ENCODE data around the gene VIPR2. TPM values are rescaled to one million over a fixed set of nuclear protein-coding genes. Genes with fewer than 3 reads are reported as not detected.
"Not testable (repeated sequence)": the region's sequence is repeated elsewhere in the genome, so short reads cannot be mapped to it uniquely, and the experiment has no call there.

Gene VIPR2
- total RNA-seq, 1 donor from 2014 or later = 17.0 TPM

DNA sequence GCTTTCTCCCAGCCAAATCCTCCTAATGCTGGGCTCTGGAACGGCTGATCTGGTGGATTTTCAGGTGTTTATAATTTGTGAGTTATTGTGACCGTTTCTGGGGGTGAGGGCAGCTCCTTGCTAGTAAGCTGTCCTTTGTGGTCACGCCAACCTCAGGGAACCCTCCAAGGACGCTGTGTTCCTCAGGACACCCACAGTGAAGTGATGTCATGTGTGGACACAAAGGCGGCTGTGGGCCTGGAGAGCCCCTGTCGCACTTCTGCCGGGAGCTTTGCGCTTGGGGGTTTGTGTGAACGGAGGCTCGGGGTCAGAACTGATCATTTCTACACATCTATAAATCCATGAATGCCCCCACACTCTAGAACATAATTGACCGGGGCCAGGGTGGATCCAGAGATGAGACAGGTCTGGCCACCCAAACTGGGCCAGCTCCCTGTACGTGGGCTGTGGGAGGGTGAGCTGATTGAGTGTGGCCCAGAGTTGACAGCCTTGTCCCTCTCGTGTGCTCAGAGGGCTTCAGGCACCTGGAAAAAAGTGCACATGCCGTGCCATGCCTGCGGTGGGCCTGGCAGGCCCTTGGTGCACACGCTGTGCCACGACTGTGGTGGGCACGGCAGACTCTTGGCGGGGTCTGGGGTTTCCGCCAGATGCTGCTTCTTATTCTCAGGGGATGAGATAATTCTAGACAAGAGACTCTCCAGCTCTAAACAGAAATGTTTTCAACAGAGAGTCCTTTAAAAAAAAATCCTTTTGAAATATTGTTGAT is 130.2 kb downstream of the VIPR2 start:
- intact Hi-C loops (cut with DNase I) = loop anchor here (5.0 kb wide), 1 partner anchor 83 kb away; no protein-coding TSS in a partner anchor
- ATAC-seq (no peak), DNase-seq (ENCODE audit: missing footprints) (no peak)

DNA sequence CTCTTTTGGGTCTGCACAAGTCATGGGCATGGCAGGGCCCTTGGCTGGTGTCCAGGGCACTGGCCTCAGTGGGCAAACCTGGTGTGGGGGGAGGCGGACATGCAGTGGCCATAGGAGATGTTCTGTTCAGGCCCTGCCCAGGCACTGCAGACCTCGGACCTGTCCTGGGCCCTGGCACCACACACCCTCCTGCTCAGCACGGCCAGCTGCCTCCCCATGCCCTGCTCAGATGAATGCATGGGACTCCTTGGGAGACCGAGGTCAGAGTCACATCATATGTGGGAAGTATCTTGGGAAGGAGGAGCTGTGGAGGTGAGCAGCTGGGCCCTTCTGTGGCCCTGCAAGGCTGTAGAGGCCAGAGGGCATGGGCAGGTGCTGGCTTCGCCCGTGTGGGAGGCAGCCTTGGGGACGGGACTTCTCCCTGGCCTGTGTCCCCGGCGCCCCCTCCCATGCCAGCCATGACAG is 130.8 kb downstream of the VIPR2 start:
- DNase-seq (ENCODE audit: missing footprints) = no peak
- no peak for ATAC-seq

DNA sequence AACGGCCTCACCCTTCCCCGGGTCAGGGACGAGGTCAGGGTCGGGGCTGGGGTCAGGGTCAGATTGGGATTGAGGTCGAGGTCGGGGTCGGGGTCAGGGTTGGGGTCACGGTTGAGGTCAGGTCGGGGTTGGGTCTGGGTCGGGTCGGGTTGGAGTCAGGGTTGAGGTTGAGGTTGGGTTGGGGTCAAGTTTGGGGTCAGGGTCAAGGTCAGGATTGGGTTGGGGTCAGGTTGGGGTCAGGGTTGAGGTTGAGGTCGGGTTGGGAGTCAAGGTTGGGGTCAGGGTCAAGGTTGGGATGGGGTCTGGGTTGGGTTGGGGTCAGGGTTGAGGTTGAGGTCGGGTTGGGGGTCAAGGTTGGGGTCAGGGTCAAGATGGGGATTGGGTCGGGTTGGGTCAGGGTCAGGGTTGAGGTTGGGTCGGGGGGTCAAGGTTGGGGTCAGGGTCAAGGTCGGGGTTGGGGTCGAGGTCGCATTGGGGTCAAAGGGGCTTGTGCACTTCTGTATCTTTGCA is 131.4 kb downstream of the VIPR2 start:
- intact Hi-C loops (cut with DNase I) = loop anchor here (5.0 kb wide), 1 partner anchor 84 kb away; no protein-coding TSS in a partner anchor
- DNase-seq (ENCODE audit: missing footprints) (no peak), ATAC-seq (no peak)

More for the DNA sequence above, 130.8 kb downstream of the VIPR2 start:
- intact Hi-C loops (cut with DNase I) = loop anchor here (5.0 kb wide), 1 partner anchor 83 kb away; no protein-coding TSS in a partner anchor

DNA sequence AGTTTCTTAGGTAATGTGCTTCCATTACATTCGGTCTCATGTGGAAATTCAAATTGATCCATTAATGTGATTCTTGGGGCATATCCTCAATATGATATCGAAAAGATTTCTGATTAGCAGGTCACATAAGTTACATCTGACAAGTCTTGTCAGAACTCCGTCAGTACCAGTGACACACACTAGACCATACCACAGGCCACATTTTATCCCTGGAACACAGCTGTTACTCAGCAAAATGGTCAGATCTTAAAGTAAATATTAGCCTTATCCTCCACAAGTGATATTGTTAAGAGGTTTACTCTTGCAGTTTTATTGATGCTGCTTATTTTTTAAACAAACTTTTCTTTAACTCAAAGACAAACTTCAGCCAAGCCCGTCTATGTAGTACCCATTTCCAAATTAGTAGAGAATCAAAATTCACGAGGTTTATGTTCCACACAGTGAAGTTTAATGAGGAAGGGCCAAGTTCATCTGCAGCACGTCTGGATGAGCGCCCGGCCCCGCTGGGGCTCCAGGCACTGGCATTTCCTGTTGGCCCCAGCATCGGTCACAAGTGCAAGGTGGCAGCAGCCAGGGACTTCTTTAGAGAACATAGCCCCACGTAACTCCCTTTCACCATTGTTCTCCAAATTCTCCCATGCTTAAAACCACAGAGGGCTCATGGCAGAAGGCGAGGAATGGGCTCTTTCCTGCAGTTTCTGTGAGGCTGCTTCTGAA is 132.2 kb downstream of the VIPR2 start:
- intact Hi-C loops (cut with DNase I) = loop anchor here (5.0 kb wide), 1 partner anchor 85 kb away; no protein-coding TSS in a partner anchor
- peak; percentile 41 for ATAC-seq
- peak; percentile 87 for DNase-seq (ENCODE audit: missing footprints)

DNA sequence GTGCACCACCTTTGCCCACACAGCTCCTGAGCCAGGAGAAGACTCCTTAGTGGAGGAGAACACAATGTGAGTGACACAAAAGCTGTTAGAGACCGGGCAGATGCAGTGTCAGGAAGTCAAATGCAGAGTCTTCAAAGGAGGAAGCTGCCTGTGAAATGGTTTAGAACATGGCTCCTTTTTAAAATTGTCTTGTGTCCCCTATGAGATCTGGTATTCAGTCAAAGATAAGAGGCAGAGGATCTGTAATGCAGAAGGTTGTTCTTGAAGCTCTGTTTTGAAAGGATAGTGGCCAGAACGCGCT is 133.0 kb downstream of the VIPR2 start:
- intact Hi-C loops (cut with DNase I) = loop anchor here (5.0 kb wide), 1 partner anchor 86 kb away; no protein-coding TSS in a partner anchor
- ATAC-seq = no peak
- DNase-seq (ENCODE audit: missing footprints) = no peak

DNA sequence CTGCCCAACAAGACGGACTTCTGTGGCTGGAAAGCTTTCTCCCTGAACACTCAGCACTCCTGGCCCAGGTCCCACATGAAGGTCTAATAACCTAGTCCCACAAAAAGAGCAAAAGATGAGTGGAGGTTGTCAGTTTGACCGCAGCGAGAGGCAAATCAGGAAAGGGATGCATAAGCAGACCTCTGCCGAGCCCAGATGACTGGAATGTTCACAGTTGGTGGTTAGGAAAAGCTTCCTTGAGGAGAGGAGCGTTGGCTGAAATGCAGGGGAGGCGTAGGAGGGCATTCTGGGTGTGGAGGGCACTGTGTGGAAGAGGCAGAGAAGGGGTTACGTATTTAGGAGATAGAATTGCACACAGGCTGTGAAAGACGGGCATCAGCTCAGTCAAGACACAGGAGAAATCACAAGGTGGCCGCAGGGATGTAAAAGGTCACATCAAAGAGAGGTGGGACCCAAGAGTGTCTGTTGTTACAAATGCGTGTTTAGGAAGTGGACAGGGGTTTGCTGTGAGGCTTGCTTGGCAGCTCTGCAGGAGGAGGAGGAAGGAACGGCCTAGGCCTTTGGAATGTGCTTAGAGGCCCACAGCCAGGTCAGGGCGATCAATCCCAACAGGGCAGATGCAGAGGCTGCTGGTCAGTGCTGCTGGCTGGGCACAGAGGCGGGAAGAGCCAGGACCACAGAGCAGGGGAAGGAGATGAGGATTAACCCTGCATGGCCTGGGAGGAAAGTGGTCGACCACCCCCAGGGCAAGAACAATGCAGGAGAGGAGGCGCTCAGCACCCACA is 133.5 kb downstream of the VIPR2 start:
- ATAC-seq (no peak), DNase-seq (ENCODE audit: missing footprints) (no peak)
- intact Hi-C loops (cut with DNase I) = loop anchor here (5.0 kb wide), 1 partner anchor 86 kb away; no protein-coding TSS in a partner anchor

DNA sequence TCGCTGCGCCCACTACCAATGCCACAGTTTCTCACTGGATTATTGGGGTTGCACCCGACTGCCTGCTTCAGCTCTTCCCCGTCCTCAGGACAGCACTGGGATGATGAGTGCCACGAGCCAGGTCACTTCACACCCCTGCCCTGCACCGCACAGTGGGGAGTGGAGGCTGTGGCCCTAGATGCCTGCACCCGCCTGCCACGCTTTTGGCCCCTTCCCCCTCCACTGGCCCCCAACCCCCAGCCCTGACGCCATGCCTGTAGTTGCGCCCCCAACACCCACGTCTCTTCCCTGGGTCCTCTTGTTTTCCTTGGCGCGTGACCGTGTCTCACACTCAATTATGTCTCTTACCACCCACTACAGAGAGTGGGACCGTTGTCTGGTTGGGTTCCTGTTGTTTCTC is 134.3 kb downstream of the VIPR2 start:
- no peak for ATAC-seq
- no peak for DNase-seq (ENCODE audit: missing footprints)
- intact Hi-C loops (cut with DNase I) = loop anchor here (5.0 kb wide), 1 partner anchor 87 kb away; no protein-coding TSS in a partner anchor

DNA sequence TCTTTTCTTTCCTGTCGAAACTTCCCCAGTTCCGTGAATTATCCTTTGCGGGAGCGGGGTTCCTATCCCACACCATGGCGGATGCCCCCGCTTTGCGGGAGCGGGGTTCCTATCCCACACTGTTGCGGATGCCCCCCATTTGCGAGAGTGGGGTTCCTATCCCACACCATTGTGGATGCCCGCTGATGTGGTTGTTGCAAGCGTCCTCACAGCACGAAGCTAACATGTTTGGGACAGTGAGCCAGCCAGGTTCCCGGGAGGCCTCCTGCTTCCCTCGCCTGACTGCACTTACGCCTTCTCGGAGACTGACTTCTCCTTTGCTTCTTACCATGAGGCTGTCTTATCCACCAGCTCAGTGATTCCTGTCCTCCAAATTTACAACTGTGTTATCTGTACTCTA is 134.7 kb downstream of the VIPR2 start:
- ATAC-seq (no peak), DNase-seq (ENCODE audit: missing footprints) (no peak)
- intact Hi-C loops (cut with DNase I) = loop anchor here (5.0 kb wide), 1 partner anchor 87 kb away; no protein-coding TSS in a partner anchor

DNA sequence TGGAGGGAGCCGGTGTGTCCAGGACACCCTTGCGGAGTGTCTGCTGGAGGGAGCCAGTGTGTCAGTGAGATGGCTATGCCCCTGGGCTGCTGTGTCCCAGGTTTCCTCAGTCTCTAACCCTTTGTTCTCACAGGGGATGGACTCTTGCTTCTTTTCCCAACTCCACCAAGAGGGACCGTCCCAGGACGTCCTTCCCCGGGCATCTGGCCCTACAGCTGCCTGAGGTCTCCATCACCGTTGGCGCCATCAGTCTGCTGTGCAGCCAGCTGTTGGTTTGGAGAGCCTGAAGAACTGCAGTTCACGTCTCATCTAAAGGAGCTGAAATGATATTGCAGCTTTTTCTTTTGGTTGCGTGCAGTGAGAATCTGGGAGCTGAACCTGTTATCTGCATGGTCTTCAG is 136.2 kb downstream of the VIPR2 start:
- intact Hi-C loops (cut with DNase I) = no loop called here
- DNase-seq (ENCODE audit: missing footprints) (no peak), ATAC-seq (peak; percentile 14)

DNA sequence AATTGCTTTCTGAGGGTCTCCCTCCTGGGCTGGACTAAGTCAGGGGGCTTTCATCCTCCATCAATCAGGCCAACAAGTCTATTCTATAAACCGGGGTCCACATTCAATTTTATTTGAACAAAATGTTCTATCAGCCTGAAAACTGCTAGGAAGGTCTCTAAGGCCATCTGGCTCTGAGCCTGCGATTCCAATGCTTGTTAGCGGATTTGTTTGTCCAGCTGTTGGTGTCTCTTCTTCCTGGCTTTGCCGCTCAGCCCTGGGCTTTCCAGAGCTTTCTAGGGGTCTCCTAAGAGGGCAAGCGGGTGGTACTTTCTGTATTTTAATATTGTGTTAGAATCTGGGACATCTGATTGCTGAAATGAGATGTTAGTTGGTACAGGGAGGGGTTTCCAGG is 136.7 kb downstream of the VIPR2 start:
- ATAC-seq = peak; percentile 33
- intact Hi-C loops (cut with DNase I) = no loop called here
- no peak for DNase-seq (ENCODE audit: missing footprints)

DNA sequence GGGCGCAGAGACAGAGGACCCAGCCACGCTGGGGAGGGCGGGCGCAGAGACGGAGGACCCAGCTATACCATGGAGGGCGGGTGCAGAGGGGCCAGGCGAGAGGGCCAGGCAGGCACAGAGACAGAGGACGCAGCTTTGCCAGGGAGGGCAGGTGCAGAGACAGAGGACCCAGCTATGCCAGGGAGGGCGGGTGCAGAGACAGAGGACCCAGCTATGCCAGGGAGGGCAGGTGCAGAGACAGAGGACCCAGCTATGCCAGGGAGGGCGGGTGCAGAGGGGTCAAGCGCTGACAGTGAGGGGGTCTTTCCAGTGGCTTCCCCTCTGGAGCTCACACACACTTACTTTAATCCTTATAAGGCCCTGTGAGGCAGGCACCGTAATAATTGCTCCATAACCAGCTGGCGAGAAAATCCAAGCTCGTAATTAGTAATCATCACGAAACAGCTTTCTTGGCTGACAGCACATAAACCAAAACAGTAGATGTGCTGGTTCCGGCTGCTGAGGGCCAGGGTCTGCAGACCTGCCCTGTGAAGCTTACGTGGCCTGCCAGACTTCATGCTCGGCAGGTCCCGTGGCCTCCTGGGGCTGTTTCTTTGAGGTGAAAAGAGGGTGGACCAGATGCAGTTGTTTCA is 137.2 kb downstream of the VIPR2 start:
- DNase-seq (ENCODE audit: missing footprints) = no peak
- no peak for ATAC-seq
- intact Hi-C loops (cut with DNase I) = no loop called here

DNA sequence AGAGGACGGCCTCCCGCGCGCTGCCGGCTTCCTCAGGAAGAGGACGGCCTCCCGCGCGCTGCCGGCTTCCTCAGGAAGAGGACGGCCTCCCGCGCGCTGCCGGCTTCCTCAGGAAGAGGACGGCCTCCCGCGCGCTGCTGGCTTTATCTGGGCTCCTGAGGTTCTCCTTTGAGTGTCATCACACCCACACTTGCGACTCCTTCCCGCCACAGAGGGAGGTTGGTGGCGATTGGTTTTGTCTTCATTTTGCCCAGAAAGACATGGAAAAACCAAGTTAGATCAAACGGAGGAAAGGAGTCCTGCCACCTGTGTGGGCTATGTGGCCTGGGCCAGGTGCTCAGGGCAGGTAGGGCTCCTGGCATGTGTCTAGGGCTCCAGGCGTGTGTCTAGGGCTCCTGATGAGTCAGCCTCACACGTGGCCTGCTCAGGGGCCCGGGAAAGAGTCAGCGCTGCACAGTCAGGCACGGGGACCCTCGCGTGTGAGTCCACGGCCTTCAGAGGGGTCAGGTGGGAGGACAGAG is 138.0 kb downstream of the VIPR2 start:
- no peak for ATAC-seq
- DNase-seq (ENCODE audit: missing footprints) = no peak
- intact Hi-C loops (cut with DNase I) = no loop called here

DNA sequence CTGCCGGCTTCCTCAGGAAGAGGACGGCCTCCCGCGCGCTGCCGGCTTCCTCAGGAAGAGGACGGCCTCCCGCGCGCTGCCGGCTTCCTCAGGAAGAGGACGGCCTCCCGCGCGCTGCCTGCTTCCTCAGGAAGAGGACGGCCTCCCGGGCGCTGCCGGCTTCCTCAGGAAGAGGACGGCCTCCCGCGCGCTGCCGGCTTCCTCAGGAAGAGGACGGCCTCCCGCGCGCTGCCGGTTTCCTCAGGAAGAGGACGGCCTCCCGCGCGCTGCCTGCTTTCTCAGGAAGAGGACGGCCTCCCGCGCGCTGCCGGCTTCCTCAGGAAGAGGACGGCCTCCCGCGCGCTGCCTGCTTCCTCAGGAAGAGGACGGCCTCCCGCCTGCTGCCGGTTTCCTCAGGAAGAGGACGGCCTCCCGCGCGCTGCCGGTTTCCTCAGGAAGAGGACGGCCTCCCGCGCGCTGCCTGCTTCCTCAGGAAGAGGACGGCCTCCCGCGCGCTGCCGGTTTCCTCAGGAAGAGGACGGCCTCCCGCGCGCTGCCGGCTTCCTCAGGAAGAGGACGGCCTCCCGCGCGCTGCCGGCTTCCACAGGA is 138.6 kb downstream of the VIPR2 start:
- ATAC-seq; intact Hi-C loops (cut with DNase I); DNase-seq (ENCODE audit: missing footprints): not testable (repeated sequence)

DNA sequence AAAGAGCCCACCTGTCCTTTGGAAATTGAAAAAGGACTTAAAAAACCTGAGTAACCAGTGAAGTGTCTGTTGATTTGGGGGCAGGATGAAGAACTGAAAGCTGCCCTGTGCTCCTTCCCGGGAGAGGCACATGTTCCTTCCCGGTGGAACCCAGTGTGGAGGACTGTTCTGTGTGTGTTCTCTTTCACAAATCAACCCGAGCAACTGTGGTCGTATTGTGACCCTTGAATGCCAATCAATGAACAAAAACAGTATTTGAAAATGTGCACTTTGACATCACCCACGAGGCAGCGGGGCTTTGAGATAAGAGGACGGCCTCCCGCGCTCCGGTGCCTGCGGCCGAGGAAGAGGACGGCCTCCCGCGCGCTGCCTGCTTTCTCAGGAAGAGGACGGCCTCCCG is 139.0 kb downstream of the VIPR2 start:
- ATAC-seq (no peak), DNase-seq (ENCODE audit: missing footprints) (no peak)
- intact Hi-C loops (cut with DNase I) = no loop called here

DNA sequence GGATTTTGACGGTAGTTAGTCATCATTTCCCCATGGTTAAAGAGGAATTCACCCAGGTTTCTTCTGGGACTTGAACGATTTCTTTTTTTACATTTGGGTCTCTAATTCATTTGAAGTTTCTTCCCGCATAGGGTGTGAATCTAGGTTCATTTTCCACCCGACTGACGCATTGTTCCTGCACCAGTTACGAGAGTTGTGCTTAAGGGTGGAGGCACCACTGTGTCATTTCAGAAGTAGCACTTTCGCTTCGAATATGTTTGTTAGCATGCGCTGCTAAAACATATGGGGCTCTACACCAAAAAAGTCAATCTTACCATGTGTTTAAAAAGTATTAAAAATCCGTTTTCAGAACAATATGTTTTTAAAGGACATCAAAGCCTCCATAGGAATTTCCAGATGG is 140.3 kb downstream of the VIPR2 start:
- ATAC-seq (no peak), DNase-seq (ENCODE audit: missing footprints) (no peak)
- intact Hi-C loops (cut with DNase I) = no loop called here

DNA sequence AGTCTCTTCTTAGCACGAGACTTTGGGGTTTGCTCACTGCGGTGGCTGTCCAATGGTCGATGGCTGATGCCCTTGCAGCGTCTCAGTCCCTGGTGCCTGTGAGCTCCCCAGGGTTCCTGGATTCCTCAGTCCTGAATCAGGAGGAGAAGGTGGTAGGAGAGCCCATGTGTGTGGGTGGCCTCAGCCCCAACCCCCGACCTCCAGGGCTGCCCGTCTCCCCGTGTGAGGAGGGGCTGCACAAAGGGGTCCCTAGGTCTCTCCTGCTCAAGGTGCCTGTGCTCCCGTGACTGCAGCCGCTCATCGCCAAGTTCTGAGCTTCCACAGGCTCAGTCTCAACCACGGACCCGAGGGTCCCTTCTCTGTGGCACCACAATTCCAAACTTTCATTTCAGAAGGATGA is 142.9 kb downstream of the VIPR2 start:
- DNase-seq (ENCODE audit: missing footprints) (no peak), ATAC-seq (no peak)
- intact Hi-C loops (cut with DNase I) = no loop called here

DNA sequence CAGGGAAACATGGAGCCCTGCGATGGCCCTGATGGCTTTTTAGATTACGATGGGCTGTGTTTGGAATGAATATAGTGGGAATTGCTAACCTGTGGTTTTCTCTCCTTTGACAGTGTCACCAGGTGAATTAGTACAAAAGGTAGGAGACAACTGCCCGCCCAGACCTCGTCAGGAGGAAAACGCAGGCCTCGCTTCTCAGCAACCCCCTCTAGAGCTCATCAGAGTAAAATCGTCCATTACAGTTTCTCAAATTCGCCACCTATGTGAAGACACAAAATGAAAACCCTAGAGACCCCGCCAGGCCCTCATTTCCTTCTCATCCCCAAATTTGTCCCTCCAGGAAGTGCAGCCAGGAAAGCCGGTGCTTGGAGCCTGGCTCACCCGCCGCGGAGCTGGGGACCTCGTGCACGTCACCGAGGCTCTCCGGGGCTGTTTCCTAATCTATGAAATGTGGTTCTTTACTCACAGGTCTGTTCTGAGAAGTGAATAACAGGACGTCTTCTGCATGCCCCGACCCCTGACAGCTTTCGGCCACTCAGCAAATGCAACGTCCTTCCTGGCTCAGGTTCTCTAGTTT is 143.7 kb downstream of the VIPR2 start:
- DNase-seq (ENCODE audit: missing footprints) = no peak
- intact Hi-C loops (cut with DNase I) = no loop called here
- ATAC-seq = no peak

DNA sequence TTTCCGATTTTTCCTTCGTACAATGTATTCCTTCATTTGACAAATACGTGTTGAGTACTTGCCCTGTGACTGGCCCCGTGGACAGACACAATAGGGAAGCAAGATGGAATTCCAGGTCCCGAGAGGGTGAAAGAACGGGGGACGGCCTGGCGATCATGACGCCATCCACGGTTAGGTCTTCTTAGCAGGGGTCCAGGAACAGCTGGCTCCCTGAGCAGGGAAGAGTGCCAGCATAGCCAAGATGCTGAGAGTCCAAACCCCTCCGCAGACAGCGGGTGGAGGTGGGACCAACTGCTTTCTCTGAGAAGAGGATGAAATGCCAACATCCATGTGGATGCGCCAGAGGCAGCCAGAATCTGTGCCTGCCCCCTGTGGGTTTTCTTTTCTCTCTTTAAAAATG is 144.6 kb downstream of the VIPR2 start:
- DNase-seq (ENCODE audit: missing footprints) (no peak), ATAC-seq (no peak)
- intact Hi-C loops (cut with DNase I) = no loop called here
